CD4-positive, alpha-beta T cell treated with Interleukin-2 at 100 ng/mL for 4 hours (primary cell): ENCODE data around the gene TMEM239.
A peak's percentile ranks its signal among the peaks of the same experiment; 100 is the strongest.

Source experiments
- DNase-seq: peaks from one replicate; pipeline ENCODE4 v3.0.0-alpha.2; 2020; ENCODE audit warnings: low spot score

The TMEM239 gene

GRCh38 chr20:2849529-2849928 is 33.4 kb downstream of the TMEM239 start:
- DNase-seq = no peak

GRCh38 chr20:2851086-2851485 is 34.9 kb downstream of the TMEM239 start:
- DNase-seq = no peak

DNA sequence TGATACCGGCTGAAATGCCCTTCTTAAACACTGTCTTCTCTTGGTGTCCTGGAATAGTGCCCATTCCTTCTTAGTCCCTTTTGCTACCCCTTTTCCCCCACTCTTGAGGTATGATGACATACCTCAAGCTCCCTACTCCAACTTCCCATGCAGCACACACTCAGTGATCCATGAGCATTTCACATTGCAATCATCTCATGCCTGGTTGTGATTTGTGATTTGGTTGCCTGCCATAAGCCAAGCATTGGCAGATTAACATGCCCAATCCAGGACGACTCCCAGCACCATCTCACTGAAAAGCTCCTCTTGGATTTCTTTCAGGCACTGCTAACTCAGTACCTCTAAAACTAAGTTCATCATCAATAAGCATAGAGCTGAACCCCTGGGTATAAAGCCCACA is 42.4 kb downstream of the TMEM239 start:
- DNase-seq = no peak

GRCh38 chr20:2859330-2860121 is 43.4 kb downstream of the TMEM239 start:
- DNase-seq = no peak

- DNase-seq = no peak
Measured at GRCh38 chr20:2864626-2865025, 48.5 kb downstream of the TMEM239 start.

DNA sequence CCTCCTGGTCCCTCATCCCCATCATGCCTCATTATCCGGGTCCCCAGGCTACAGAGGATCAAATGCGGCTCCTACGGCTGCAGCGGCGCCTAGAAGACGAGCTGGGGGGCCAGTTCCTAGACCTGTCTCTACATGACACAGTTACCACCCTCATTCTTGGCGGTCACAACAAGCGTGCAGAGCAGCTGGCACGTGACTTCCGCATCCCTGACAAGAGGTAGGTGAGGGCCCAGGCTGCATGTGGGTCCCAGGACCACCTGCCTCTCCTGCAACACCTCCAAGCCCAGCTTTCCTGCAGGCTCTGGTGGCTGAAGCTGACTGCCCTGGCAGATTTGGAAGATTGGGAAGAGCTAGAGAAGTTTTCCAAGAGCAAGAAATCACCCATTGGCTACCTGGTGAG is 48.9 kb downstream of the TMEM239 start:
- DNase-seq = no peak

DNA sequence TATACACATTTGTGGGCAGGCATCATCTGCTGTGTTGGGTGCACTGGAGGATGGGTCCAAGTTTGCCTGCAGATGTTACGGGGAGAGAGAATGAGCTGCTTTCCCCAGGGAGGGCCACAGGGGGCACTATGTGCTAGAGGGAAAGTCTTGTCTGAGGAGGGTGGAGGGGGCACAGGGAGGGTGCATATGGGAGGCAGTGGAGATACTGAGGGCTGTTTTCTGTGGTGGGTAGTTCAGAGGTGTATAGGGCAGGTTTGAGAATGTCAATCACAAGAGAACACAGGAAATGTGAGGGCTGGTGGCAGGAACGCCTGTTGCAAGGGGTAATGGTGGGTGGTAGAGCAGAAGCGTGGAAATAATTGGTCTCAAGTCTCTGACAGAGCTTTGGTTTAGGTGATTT is 49.5 kb downstream of the TMEM239 start:
- DNase-seq = peak; percentile 32

GRCh38 chr20:2866236-2866635 is 50.1 kb downstream of the TMEM239 start:
- DNase-seq = no peak

GRCh38 chr20:2867081-2867864 is 51.1 kb downstream of the TMEM239 start:
- no peak for DNase-seq
